PC-9 (cell line): ENCODE data around the gene ULK1.

Experiments used
- EZH2 ChIP-seq: fragments of 200-600 bp; sonication (generic); IDR thresholded peaks from 2 replicates; pipeline ENCODE4 v1.8.0; 2017; ENCODE audit warnings: antibody characterized with exemption, low read depth
- TF ChIP-seq, protein P1 (sequence below): fragments of 200-600 bp; sonication (generic); conservative IDR thresholded peaks from 2 replicates; pipeline ENCODE4 v1.6.1; 2017; ENCODE audit warnings: mixed run types, antibody characterized with exemption, mild to moderate bottlenecking, moderate library complexity

DNA sequence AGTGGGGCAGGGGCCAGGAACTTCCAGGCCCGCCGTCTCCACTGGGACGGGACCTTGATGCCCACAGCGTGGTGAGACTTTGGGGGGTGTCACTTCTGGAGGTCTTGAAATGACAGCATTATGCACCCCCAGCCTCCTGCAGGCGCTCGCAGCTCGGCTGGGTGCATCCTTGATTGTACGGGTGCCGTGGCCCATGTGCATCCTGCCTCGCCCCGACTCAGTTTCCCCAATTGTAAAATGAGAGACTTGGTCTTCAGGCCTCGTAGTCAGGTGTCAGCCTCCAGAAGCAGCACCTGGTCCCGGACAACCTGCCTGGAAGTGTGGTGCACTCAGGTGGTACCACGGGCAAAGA lies 25.7 kb downstream of the ULK1 start:
- TF ChIP-seq, protein P1, sequence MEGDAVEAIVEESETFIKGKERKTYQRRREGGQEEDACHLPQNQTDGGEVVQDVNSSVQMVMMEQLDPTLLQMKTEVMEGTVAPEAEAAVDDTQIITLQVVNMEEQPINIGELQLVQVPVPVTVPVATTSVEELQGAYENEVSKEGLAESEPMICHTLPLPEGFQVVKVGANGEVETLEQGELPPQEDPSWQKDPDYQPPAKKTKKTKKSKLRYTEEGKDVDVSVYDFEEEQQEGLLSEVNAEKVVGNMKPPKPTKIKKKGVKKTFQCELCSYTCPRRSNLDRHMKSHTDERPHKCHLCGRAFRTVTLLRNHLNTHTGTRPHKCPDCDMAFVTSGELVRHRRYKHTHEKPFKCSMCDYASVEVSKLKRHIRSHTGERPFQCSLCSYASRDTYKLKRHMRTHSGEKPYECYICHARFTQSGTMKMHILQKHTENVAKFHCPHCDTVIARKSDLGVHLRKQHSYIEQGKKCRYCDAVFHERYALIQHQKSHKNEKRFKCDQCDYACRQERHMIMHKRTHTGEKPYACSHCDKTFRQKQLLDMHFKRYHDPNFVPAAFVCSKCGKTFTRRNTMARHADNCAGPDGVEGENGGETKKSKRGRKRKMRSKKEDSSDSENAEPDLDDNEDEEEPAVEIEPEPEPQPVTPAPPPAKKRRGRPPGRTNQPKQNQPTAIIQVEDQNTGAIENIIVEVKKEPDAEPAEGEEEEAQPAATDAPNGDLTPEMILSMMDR: no peak
- TF ChIP-seq EZH2: no peak
